ELF-1 (cell line): ENCODE data around the gene ADAD2.

ENCODE experiments used
- DNase-seq: peaks from one replicate; pipeline ENCODE4 v3.0.0-alpha.2; 2016; ENCODE audit warnings: low read depth, low spot score

ADAD2 gene

GRCh38 chr16:84245956-84246678, 55.2 kb downstream of the ADAD2 start:
- DNase-seq: no peak

- DNase-seq: no peak
Measured at GRCh38 chr16:84246679-84247077, 55.7 kb downstream of the ADAD2 start.
